Ectodermal cell (in vitro differentiated cells): ENCODE measurements around the gene TNFAIP8.

Experiments
- H3K27ac ChIP-seq: 2 replicates; pipeline ENCODE4 v1.7.0; 2013; ENCODE audit warnings: mild to moderate bottlenecking, low read depth, low read length; ENCODE audit not compliant: insufficient read depth, poor library complexity, severe bottlenecking
- H3K27me3 ChIP-seq: 2 replicates; pipeline ENCODE4 v1.7.0; 2013; ENCODE audit warnings: mild to moderate bottlenecking, low read length; ENCODE audit not compliant: insufficient read depth, control insufficient read depth, poor library complexity, severe bottlenecking
- H3K36me3 ChIP-seq: one replicate; pipeline ENCODE4 v1.7.0; 2013; ENCODE audit warnings: low read length; ENCODE audit not compliant: control insufficient read depth, insufficient read depth
- H3K4me1 ChIP-seq: one replicate; pipeline ENCODE4 v1.7.0; 2013; ENCODE audit warnings: low read length; ENCODE audit not compliant: control insufficient read depth, insufficient read depth
- H3K4me3 ChIP-seq: 2 replicates; pipeline ENCODE4 v1.7.0; 2013; ENCODE audit warnings: low read depth, low read length, control low read depth; ENCODE audit not compliant: insufficient read depth
- H3K9me3 ChIP-seq: 2 replicates; pipeline ENCODE4 v1.7.0; 2013; ENCODE audit warnings: mild to moderate bottlenecking, low read length, moderate library complexity; ENCODE audit not compliant: control insufficient read depth
- WGBS, 2 experiments: methylation state at CpG; one replicate each; pipeline ENCODE4 v1.1.7; 2013; ENCODE audit warnings: missing lambda C conversion rate in 2 of 2; 5-methylcytosine and 5-hydroxymethylcytosine counted together

The TNFAIP8 gene

GRCh38 chr5:119357270-119357669, 1.5 kb downstream of the TNFAIP8 start:
- Histone ChIP-seq H3K9me3 (no peaks in the 10 kb centered on the region), H3K27ac (no peak overlapping the region), H3K4me3 (no peak overlapping the region), H3K27me3 (peaks cover 33% of the 10 kb centered on the region), H3K4me1 (no peaks in the 10 kb centered on the region), H3K36me3 (no peaks in the 10 kb centered on the region)
- 74 to 81% methylated on average over 3 of the region's 3 CpGs for WGBS, 2 experiments

DNA sequence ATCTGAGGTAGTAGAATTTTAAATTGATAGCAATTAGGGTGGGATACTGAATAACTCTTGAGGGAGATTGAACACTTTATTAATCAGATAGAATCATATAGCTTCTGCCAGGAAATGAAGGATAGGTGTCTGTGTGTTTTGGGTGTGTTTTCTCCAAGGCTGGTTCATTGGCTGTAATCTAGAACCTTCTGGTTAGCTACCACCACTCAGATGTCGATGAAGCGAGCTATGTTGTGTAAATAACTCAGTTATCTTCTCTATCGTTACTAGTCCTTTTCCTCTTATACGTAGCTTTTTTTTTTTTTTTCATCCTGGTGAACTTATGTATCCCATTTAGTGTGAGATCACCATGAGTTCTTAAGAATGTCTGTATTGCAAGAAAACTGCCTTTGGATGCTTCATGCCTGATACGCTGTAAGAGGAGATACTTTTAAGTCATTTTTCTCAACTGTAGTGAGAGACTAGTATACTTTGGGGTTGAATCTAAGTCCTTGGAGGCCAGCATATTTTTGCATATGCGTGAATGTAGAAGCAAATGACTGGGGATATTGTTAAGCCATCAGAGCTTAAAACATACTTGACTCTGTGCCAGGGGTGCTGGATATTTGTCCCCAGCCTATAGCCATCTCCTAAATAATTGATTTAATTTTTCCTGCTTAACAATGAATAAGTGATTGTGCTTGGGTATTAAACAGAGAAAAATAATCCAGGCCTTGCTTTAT, 2.1 kb downstream of the TNFAIP8 start:
- no peaks in the 10 kb centered on the region for H3K9me3 ChIP-seq
- no peak overlapping the region for H3K27ac ChIP-seq
- no peaks in the 10 kb centered on the region for H3K36me3 ChIP-seq
- 96 to 97% methylated on average over 6 of the region's 6 CpGs for WGBS, 2 experiments
- H3K4me3 ChIP-seq, result no peak overlapping the region
- H3K27me3 ChIP-seq, result peaks cover 33% of the 10 kb centered on the region
- no peaks in the 10 kb centered on the region for H3K4me1 ChIP-seq

DNA sequence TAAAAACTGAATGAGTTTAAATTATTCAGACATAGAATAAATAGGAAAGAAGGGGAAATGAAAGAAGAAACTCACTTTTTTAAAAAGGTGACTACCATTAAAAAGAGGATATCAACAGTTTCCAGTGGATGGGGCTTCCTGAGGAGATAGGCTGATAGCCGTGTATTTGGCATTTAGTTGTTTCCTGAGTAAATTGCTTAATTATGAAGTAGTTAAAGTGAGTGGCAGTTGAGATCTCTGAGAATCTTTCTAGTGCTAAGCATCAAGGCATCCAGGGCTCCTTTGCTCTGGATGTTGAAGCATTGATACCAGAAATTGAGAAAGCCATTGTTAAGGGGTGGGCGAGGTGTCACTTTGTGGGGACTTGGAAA, 2.7 kb downstream of the TNFAIP8 start:
- Histone ChIP-seq H3K9me3 (no peaks in the 10 kb centered on the region), H3K36me3 (no peaks in the 10 kb centered on the region), H3K27me3 (peaks cover 33% of the 10 kb centered on the region), H3K4me1 (no peaks in the 10 kb centered on the region), H3K4me3 (no peak overlapping the region), H3K27ac (no peak overlapping the region)
- WGBS, 2 experiments, result 88 to 96% methylated on average over 2 of the region's 2 CpGs

DNA sequence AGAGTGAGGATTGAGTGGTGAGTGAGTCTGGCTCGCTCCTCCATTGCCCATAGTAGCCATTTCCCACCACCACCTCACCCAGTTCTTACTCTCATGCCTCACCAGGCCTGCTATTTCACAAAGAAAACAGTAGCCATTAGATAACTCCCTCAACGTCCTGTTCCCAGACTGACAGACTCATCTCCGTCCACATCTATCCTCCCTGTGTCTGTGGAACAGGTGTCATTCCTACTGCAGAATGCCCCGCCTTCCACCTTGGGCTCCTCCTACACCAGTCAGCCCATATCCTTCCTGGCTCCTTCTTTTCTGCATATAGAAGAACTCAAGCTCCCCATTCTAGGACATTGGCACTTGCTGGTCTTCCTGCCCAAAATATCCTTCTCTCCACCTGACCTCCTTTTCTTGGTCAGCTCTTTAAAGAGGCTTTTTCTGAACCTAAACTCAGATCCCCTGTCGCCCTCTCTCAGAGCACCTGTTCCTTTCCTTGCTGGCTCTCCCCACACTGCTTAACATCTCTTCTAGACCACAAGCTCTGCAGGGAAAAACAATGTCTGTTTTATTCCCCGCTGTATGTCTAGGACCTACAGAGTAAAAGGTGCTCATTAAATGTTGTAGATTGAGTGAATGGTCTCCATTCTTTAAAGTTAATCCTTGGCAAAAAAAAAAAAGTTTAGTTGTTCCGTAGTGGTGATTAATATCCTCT, 3.2 kb downstream of the TNFAIP8 start:
- Histone ChIP-seq H3K9me3 (no peaks in the 10 kb centered on the region), H3K36me3 (no peaks in the 10 kb centered on the region), H3K4me1 (no peaks in the 10 kb centered on the region), H3K27ac (no peak overlapping the region), H3K27me3 (peaks cover 33% of the 10 kb centered on the region), H3K4me3 (no peak overlapping the region)
- 83 to 86% methylated on average over 6 to 7 of the region's 7 CpGs for WGBS, 2 experiments

GRCh38 chr5:119359737-119360413, 4.1 kb downstream of the TNFAIP8 start:
- no peaks in the 10 kb centered on the region for H3K9me3 ChIP-seq
- no peaks in the 10 kb centered on the region for H3K36me3 ChIP-seq
- H3K4me1 ChIP-seq, result no peaks in the 10 kb centered on the region
- 80 to 86% methylated on average over 4 of the region's 4 CpGs for WGBS, 2 experiments
- no peak overlapping the region for H3K27ac ChIP-seq
- H3K4me3 ChIP-seq, result no peak overlapping the region
- H3K27me3 ChIP-seq, result peaks cover 25% of the 10 kb centered on the region

DNA sequence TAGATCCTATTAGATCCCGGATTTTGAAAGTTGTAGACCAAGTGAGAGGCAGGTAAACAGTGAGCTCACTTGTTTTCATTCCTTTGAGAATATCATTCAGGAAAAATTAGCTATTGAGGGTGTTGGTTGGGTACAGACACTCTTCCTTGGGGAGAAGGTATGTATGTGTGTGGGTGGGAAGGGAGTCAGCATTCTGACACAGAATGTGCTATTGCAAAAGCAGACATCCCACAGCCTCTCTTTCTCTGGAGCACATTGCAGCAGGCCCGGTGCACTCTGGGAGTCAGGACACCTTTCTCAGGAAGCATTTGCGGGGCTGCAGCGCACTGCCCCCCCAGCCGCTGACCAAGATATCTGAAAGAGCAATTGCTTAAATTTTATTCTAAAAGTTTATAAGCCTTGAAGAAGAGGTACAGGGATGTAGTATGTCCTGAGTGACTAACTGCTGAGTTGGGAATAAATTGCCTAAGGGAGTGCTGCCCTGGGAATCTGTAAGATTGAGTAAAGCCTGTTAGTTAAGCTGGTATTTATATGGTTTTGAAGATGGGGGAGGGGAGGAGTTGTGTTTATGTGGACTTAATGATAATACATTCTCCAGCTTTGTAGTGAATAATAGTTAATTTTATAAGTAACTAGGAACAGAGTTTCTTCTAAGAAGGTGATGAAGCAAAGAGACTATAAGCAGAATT, 5.2 kb downstream of the TNFAIP8 start:
- H3K9me3 ChIP-seq, result no peaks in the 10 kb centered on the region
- no peak overlapping the region for H3K27ac ChIP-seq
- 81 to 84% methylated on average over 5 of the region's 5 CpGs for WGBS, 2 experiments
- no peaks in the 10 kb centered on the region for H3K4me1 ChIP-seq
- H3K4me3 ChIP-seq, result no peak overlapping the region
- H3K27me3 ChIP-seq, result peaks cover 13% of the 10 kb centered on the region
- H3K36me3 ChIP-seq, result no peaks in the 10 kb centered on the region

- Histone ChIP-seq H3K27me3 (peaks cover 7% of the 10 kb centered on the region), H3K4me3 (no peak overlapping the region), H3K9me3 (no peaks in the 10 kb centered on the region), H3K4me1 (peaks cover under 1% of the 10 kb centered on the region), H3K27ac (no peak overlapping the region), H3K36me3 (no peaks in the 10 kb centered on the region)
- 93 to 94% methylated on average over 2 of the region's 2 CpGs for WGBS, 2 experiments
Measured at GRCh38 chr5:119361594-119362125, 5.8 kb downstream of the TNFAIP8 start.

DNA sequence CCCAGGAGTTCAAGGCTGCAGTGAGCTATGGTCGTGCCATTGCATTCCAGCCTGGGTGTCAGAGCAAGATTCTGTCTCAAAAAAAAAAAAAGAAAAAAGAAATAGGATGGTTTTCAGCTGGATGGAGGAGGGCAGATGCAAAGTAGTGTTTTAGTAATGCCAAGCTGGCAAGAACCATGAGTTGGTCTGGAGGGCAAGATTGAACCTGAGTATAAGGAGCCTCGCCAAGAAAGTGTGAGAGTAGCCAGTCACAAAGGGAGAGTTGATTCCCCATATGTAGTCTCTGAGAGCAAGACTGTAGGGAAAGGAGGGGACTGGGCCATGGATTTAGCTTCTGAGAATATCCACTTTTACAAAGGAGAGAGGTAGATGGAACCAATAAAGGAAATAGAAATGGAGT, 6.9 kb downstream of the TNFAIP8 start:
- Histone ChIP-seq H3K4me3 (no peak overlapping the region), H3K36me3 (no peaks in the 10 kb centered on the region), H3K27me3 (no peaks in the 10 kb centered on the region), H3K27ac (no peak overlapping the region), H3K9me3 (no peaks in the 10 kb centered on the region), H3K4me1 (peaks cover 5% of the 10 kb centered on the region)
- WGBS, 2 experiments, result 91 to 93% methylated on average over 2 of the region's 2 CpGs

- no peaks in the 10 kb centered on the region for H3K9me3 ChIP-seq
- WGBS, 2 experiments, result 92 to 95% methylated on average over 2 of the region's 2 CpGs
- H3K36me3 ChIP-seq, result no peaks in the 10 kb centered on the region
- H3K4me3 ChIP-seq, result no peak overlapping the region
- peaks cover 5% of the 10 kb centered on the region for H3K4me1 ChIP-seq
- no peak overlapping the region for H3K27ac ChIP-seq
- H3K27me3 ChIP-seq, result no peaks in the 10 kb centered on the region
Measured at GRCh38 chr5:119363271-119363670, 7.5 kb downstream of the TNFAIP8 start.

DNA sequence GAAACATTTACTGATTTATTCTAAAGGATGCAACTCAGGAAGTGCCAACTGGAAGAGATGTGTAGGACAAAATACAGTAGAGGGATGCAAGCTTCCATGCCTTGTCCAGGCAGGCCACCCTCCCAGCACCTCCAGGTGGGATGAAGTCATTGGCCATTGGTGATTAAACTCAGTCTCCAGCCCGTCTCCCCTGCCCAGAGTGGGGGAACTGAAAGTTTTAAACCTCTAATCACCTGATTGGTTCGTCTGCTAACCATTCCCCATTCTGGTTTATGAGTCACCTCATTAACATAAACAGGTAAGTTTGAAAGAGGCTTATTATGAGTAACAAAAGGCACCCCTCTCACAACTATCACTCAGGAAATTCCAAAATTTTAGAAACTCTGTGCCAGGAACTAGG, 8.1 kb downstream of the TNFAIP8 start:
- Histone ChIP-seq H3K9me3 (no peaks in the 10 kb centered on the region), H3K27ac (no peak overlapping the region), H3K4me3 (no peak overlapping the region), H3K36me3 (no peaks in the 10 kb centered on the region), H3K4me1 (peaks cover 5% of the 10 kb centered on the region), H3K27me3 (no peaks in the 10 kb centered on the region)
- WGBS, 2 experiments, result 87 to 94% methylated on average over 2 of the region's 2 CpGs
